GM19351 (cell line): ENCODE measurements around the gene MATCAP1.

Source experiments
- ATAC-seq: cut with Tn5 transposase; IDR thresholded peaks from one replicate; pipeline ENCODE4 v1.9.1; 2021; ENCODE audit warnings: mild to moderate bottlenecking, moderate library complexity; ENCODE audit not compliant: unreplicated experiment

The MATCAP1 gene

GRCh38 chr16:67174706-67175231, 9.0 kb downstream of the MATCAP1 start:
- no peak for ATAC-seq

- ATAC-seq = peak; percentile 44
Measured at GRCh38 chr16:67173808-67174705, 9.7 kb downstream of the MATCAP1 start.

GRCh38 chr16:67173323-67173722, 10.4 kb downstream of the MATCAP1 start:
- ATAC-seq = no peak

GRCh38 chr16:67170949-67171649, 12.7 kb downstream of the MATCAP1 start:
- no peak for ATAC-seq

- no peak for ATAC-seq
Measured at GRCh38 chr16:67170168-67170948, 13.4 kb downstream of the MATCAP1 start, which contains the start of gene NOL3. TSS of gene NOL3 (plus strand) at chr16:67170538.

GRCh38 chr16:67169642-67170167, 14.1 kb downstream of the MATCAP1 start:
- no peak for ATAC-seq

- no peak for ATAC-seq
Measured at GRCh38 chr16:67169011-67169451, 14.7 kb downstream of the MATCAP1 start.

- ATAC-seq = no peak
Measured at GRCh38 chr16:67167588-67167987, 16.2 kb downstream of the MATCAP1 start.

GRCh38 chr16:67166598-67167168, 17.1 kb downstream of the MATCAP1 start:
- no peak for ATAC-seq

- ATAC-seq = no peak
Measured at GRCh38 chr16:67166110-67166547, 17.6 kb downstream of the MATCAP1 start.

GRCh38 chr16:67165121-67166078, 18.4 kb downstream of the MATCAP1 start:
- no peak for ATAC-seq

- no peak for ATAC-seq
Measured at GRCh38 chr16:67164599-67165061, 19.1 kb downstream of the MATCAP1 start, which contains the start of gene HSF4. TSS of gene HSF4 (plus strand) at chr16:67164745. CDS start at chr16:67164812, 67 bp downstream.

- no peak for ATAC-seq
Measured at GRCh38 chr16:67163999-67164558, 19.7 kb downstream of the MATCAP1 start.

GRCh38 chr16:67163164-67163998, 20.4 kb downstream of the MATCAP1 start:
- no peak for ATAC-seq

- ATAC-seq = no peak
Measured at GRCh38 chr16:67162506-67163163, 21.1 kb downstream of the MATCAP1 start.

GRCh38 chr16:67161595-67162058, 22.1 kb downstream of the MATCAP1 start:
- ATAC-seq = no peak
